Dermis blood vessel endothelial cell (primary cell): ENCODE measurements around the gene TRAPPC5. TPM values are rescaled to one million over a fixed set of nuclear protein-coding genes. Genes with fewer than 3 reads are reported as not detected.

ENCODE experiments used
- DNase-seq: peaks from one replicate; pipeline ENCODE4 v3.0.0; 2010
- total RNA-seq: library from RNA; depleted of rRNA; stranded (reverse); fragments of >200 nt; gene quantifications from 2 replicates; pipeline ENCODE4 v1.2.3, GENCODE V29; 2014

TRAPPC5 gene
- total RNA-seq, 1 donor from 2014 or later = 69.9 TPM

- DNase-seq = no peak
Measured at GRCh38 chr19:7733376-7733775, 52.7 kb downstream of the TRAPPC5 start.

- no peak for DNase-seq
Measured at GRCh38 chr19:7734220-7735203, 53.9 kb downstream of the TRAPPC5 start.

DNA sequence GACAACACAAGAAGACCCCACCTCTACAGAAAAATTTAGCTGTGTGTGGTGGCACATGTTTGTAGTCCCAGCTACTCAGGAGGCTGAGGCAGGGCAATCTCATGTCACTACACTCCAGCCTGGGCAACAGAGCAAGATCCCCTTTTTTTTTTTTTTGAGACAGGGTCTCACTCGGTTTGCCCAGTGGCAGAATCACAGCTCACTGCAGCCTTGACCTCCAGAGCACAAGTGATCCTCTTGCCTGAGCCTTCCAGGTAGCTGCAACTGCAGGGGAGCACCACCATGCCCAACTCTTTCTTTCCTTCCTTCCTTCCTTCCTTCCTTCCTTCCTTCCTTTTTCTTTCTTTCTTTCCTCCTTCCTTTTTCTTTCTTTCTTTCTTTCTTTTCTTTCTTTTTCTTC is 55.5 kb downstream of the TRAPPC5 start:
- no peak for DNase-seq

DNA sequence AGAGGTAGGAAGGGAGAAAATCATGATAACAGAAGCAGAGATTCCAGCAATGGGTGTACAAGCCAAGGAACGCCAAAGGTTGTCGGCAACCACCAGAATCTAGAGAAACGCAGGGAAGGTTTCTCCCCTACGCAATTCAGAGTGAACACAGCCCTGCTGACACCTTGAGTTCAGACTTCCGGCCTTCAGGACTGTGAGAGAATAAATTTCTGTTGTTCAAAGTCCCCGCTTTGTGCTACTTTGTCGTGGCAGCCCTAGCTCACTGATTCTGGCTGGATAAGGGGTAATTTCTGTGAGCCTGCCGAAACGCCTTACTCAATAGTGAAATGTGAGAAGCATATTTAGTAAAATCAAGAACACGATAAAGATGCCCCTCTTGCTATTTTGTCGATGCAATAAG is 56.6 kb downstream of the TRAPPC5 start:
- no peak for DNase-seq

Other genes with a start within 250 kb of the TRAPPC5 start
- 2.3 and 2.9 TPM in 2 replicates for gene PEX11G, start 191.8 kb upstream of the TRAPPC5 start, total RNA-seq
- 20.9 and 36.6 TPM in 2 replicates for gene ZNF358, start 164.7 kb upstream of the TRAPPC5 start, total RNA-seq
- gene MCOLN1, start 158.2 kb upstream of the TRAPPC5 start, total RNA-seq = 2.7 and 3.7 TPM in 2 replicates
- gene PNPLA6, start 145.1 kb upstream of the TRAPPC5 start, total RNA-seq = 107 and 192 TPM in 2 replicates
- gene CAMSAP3, start 85.0 kb upstream of the TRAPPC5 start, total RNA-seq = under 0.01 and 0.19 TPM in 2 replicates
- gene XAB2, start 51.3 kb upstream of the TRAPPC5 start, total RNA-seq = 25.2 and 52.9 TPM in 2 replicates
- 12.7 and 24.7 TPM in 2 replicates for gene PET100, start 51.0 kb upstream of the TRAPPC5 start, total RNA-seq
- gene PCP2, start 47.1 kb upstream of the TRAPPC5 start, total RNA-seq = not detected in 2 replicates
- 30.8 and 67.1 TPM in 2 replicates for gene STXBP2, start 43.7 kb upstream of the TRAPPC5 start, total RNA-seq
- gene RETN, start 11.8 kb upstream of the TRAPPC5 start, total RNA-seq = not detected in 2 replicates
- not detected in 2 replicates for gene MCEMP1, start 3.7 kb upstream of the TRAPPC5 start, total RNA-seq
- not detected in 2 replicates for gene FCER2, start 21.3 kb downstream of the TRAPPC5 start, total RNA-seq
- not detected in 2 replicates for gene CLEC4G, start 51.3 kb downstream of the TRAPPC5 start, total RNA-seq
- under 0.01 TPM in 1 of 2 replicates, not detected in the other for gene CD209, start 66.7 kb downstream of the TRAPPC5 start, total RNA-seq
- 5.6 and 25.2 TPM in 2 replicates for gene CLEC4M, start 82.4 kb downstream of the TRAPPC5 start, total RNA-seq
- gene EVI5L, start 149.4 kb downstream of the TRAPPC5 start, total RNA-seq = 12.6 and 16.5 TPM in 2 replicates
- not detected in 2 replicates for gene PRR36, start 193.6 kb downstream of the TRAPPC5 start, total RNA-seq
- 0.51 TPM in 2 replicates for gene LRRC8E, start 207.7 kb downstream of the TRAPPC5 start, total RNA-seq
- 10.4 and 18.8 TPM in 2 replicates for gene MAP2K7, start 223.0 kb downstream of the TRAPPC5 start, total RNA-seq
- gene TGFBR3L, start 234.0 kb downstream of the TRAPPC5 start, total RNA-seq = 0.19 TPM in 1 of 2 replicates, not detected in the other
- 14.1 and 14.3 TPM in 2 replicates for gene SNAPC2, start 239.5 kb downstream of the TRAPPC5 start, total RNA-seq
- gene CTXN1, start 245.3 kb downstream of the TRAPPC5 start, total RNA-seq = 4.6 and 4.9 TPM in 2 replicates